Astrocyte (in vitro differentiated cells and primary cell): ENCODE measurements around the gene KIAA0232.

Experiments
- EZH2 ChIP-seq: IDR thresholded peaks from 2 replicates; pipeline ENCODE4 v1.6.1; 2012; ENCODE audit warnings: mild to moderate bottlenecking, low read length, inconsistent platforms; ENCODE audit not compliant: insufficient read depth
- TF ChIP-seq, protein P1 (sequence below): IDR thresholded peaks from 2 replicates; pipeline ENCODE4 v1.5.1; 2011; ENCODE audit warnings: low read depth, mild to moderate bottlenecking, inconsistent platforms, low read length, moderate library complexity; ENCODE audit not compliant: insufficient read depth

DNA sequence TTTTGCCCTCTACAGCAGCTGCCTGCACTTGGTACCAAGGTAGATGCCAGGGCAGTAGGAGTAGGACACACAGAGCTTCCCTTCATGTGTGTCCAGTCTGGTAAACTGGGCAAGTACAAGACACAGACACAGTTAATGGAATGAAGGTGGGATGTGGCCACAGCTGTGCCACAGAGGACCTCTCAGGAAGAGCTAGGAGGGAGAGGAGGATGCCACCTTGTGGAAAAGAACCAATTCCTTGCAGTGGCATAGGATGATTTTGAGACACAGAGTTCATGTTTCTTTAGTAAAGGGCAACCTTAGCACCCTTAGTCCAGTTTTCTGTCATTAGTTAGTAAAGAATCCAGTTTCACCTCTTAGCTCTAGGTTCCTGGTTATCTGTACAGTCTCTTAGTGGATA is 90.8 kb downstream of the KIAA0232 start:
- TF ChIP-seq, protein P1, sequence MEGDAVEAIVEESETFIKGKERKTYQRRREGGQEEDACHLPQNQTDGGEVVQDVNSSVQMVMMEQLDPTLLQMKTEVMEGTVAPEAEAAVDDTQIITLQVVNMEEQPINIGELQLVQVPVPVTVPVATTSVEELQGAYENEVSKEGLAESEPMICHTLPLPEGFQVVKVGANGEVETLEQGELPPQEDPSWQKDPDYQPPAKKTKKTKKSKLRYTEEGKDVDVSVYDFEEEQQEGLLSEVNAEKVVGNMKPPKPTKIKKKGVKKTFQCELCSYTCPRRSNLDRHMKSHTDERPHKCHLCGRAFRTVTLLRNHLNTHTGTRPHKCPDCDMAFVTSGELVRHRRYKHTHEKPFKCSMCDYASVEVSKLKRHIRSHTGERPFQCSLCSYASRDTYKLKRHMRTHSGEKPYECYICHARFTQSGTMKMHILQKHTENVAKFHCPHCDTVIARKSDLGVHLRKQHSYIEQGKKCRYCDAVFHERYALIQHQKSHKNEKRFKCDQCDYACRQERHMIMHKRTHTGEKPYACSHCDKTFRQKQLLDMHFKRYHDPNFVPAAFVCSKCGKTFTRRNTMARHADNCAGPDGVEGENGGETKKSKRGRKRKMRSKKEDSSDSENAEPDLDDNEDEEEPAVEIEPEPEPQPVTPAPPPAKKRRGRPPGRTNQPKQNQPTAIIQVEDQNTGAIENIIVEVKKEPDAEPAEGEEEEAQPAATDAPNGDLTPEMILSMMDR: no peak
- no peak for TF ChIP-seq EZH2
